GM18951 (cell line): Measurements from ENCODE around the gene ZDHHC8.

Experiments used
- POLR2A ChIP-seq: IDR thresholded peaks from 4 replicates; pipeline ENCODE4 v1.6.1; 2011; ENCODE audit warnings: mild to moderate bottlenecking; ENCODE audit not compliant: insufficient read length, insufficient read depth; ENCODE audit errors: extremely low read depth
- in situ Hi-C: fragments of 300-500 bp; cut with MboI; formaldehyde crosslinking; loops from one replicate; pipeline ENCODE4 v1.12.0; 2022; ENCODE audit warnings: low sequenced_read_pairs, mixed read lengths, inconsistent platforms; ENCODE audit not compliant: unreplicated experiment

The ZDHHC8 gene

GRCh38 chr22:20150381-20151275 lies 19.0 kb downstream of the ZDHHC8 start, which contains the start of gene CCDC188:
Gene CCDC188, minus strand, starts transcription at chr22:20151055. Its CDS starts 69 bp downstream, at chr22:20150986.
- in situ Hi-C loops = loop anchor here (10.0 kb wide), 1 partner anchor 144 kb away; no protein-coding TSS in a partner anchor
- no peak for TF ChIP-seq POLR2A

- in situ Hi-C loops = loop anchor here (10.0 kb wide), 1 partner anchor 144 kb away; no protein-coding TSS in a partner anchor
- TF ChIP-seq POLR2A = no peak
Measured at GRCh38 chr22:20151276-20151588, 19.6 kb downstream of the ZDHHC8 start.

GRCh38 chr22:20152464-20152890 lies 20.9 kb downstream of the ZDHHC8 start:
- in situ Hi-C loops = loop anchor here (10.0 kb wide), 1 partner anchor 142 kb away; no protein-coding TSS in a partner anchor
- TF ChIP-seq POLR2A = no peak

- no peak for TF ChIP-seq POLR2A
- in situ Hi-C loops = loop anchor here (10.0 kb wide), 1 partner anchor 141 kb away; no protein-coding TSS in a partner anchor
Measured at GRCh38 chr22:20153945-20154344, 22.3 kb downstream of the ZDHHC8 start.

- in situ Hi-C loops = loop anchor here (10.0 kb wide), 1 partner anchor 140 kb away; no protein-coding TSS in a partner anchor
- no peak for TF ChIP-seq POLR2A
Measured at GRCh38 chr22:20154602-20155187, 23.1 kb downstream of the ZDHHC8 start.

- in situ Hi-C loops = loop anchor here (10.0 kb wide), 1 partner anchor 139 kb away; no protein-coding TSS in a partner anchor
- no peak for TF ChIP-seq POLR2A
Measured at GRCh38 chr22:20155330-20156041, 23.9 kb downstream of the ZDHHC8 start.

- in situ Hi-C loops = loop anchor here (10.0 kb wide), 1 partner anchor 139 kb away; no protein-coding TSS in a partner anchor
- TF ChIP-seq POLR2A = no peak
Measured at GRCh38 chr22:20156042-20156389, 24.4 kb downstream of the ZDHHC8 start.

GRCh38 chr22:20156611-20157429 lies 25.2 kb downstream of the ZDHHC8 start:
- no peak for TF ChIP-seq POLR2A
- in situ Hi-C loops = loop anchor here (10.0 kb wide), 1 partner anchor 138 kb away; no protein-coding TSS in a partner anchor

DNA sequence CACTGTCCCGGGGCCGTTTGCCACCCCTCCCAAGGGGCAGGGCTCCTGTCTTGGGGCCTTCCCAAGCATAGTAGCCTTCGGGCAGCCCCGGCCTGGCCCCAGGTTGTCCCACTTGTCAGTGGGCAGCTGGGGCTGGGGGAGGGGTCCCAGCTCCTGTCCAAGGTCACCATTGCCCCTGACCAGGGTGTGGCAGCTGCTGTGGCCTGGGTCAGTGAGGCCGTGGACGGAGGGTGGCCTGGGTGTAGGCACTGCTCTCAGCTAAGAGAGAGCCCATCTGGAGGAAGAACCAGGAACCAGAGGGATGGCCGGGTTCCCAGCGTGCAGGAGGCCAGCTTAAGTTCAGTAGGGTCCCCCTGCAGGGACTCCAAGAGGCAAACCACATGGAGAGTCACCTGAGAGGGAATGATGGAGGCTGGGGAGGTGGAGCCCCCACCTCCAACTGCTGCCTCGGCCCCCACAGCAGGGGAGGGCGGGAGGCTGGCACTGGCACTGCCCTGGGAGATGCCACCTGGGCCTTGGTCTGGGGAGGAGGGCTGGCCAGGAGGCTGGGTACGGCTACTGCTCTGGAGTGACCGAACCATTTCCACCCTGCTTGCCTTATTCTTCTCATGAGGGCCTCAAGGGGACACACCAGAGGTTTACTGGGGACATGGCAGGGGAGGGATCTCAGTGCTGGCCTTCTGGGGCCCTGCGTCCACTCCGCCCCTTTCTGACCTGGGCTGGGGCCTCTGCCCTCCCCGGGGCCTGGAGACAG lies 26.0 kb downstream of the ZDHHC8 start:
- TF ChIP-seq POLR2A = no peak
- in situ Hi-C loops = loop anchor here (10.0 kb wide), 1 partner anchor 137 kb away; no protein-coding TSS in a partner anchor

GRCh38 chr22:20158391-20159036 lies 26.9 kb downstream of the ZDHHC8 start:
- in situ Hi-C loops = loop anchor here (10.0 kb wide), 1 partner anchor 136 kb away; no protein-coding TSS in a partner anchor
- no peak for TF ChIP-seq POLR2A

- in situ Hi-C loops = loop anchor here (10.0 kb wide), 1 partner anchor 136 kb away; no protein-coding TSS in a partner anchor
- TF ChIP-seq POLR2A = no peak
Measured at GRCh38 chr22:20159076-20159475, 27.5 kb downstream of the ZDHHC8 start.

DNA sequence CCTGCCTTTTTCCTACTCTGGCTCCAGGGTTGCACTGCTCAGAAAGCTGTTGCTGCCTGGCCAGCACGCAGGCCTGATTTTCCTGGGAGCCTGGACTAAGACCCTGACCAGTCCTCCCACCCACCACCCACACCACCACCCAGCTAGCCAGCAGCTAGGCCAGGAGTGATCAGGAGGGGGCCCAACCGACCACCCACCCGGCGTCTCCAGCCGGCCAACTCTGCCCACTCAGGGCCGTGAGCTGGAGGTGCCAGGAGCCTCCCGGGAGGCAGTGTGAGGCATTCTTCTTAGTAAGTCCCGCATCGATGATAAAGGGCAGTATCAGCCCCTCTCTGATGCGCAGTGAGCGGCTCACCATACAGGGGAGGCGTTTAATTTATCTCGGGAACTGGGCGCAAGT lies 27.9 kb downstream of the ZDHHC8 start:
- in situ Hi-C loops = loop anchor here (10.0 kb wide), 1 partner anchor 135 kb away; no protein-coding TSS in a partner anchor
